ENCODE data around the gene GRB10.

GRCh38 chr7:50706469-50706937, 76.2 kb downstream of the GRB10 start:
- TF ChIP-seq CTCF (IDR thresholded peaks at IDR 0.05) (no peak), POLR2A (IDR thresholded peaks at IDR 0.05) (no peak)

Measured in Peyer's patch (tissue), 4 donors.